Measurements from ENCODE around the gene ARL16.

ARL16 gene, protein sequence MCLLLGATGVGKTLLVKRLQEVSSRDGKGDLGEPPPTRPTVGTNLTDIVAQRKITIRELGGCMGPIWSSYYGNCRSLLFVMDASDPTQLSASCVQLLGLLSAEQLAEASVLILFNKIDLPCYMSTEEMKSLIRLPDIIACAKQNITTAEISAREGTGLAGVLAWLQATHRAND

DNA sequence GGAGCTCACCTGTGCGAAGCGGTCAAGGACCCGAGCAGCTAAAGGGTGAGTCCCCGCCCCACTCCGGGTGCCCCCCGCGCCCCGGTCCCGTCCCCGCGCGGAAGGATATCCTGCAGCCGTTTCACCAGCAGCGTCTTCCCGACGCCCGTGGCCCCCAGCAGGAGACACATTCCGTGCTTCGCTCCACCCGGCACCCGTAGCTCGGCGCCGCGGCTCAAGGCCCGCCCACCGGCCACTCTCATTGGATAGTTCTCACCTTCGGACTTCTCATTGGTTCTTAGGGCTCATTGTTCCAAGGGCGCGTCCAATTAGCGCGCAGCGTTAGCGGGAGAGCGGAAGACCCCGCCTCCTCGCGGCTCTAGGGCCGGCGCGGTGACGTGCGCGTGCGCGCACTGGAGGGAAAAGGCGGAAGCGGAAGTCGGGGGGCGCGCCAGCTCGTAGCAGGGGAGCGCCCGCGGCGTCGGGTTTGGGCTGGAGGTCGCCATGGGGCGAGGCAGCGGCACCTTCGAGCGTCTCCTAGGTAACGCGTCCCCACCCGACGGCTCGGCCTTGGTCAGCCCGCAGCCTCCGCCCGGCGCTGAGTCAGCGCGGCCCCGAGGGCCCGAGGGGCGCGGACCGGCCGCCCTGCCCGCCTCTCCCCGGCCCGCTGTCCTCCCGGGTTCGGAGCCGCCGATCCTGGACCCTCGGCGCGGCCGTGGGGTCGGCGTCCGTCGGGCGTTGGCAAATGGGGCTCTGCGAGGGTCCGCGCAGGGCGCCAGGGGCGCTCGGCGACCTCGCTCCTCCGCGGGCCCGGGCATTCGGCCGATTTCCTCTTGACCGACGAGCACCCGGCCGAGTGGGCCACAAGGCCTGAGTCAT, at the start of gene ARL16, which contains the start of gene HGS:
ARL16 (minus strand) TSS at position 214 of the 858 bp plus-strand sequence; CDS start at position 170, 44 bp downstream.
HGS (plus strand) TSS at position 428 of the 858 bp plus-strand sequence; CDS start at position 484, 56 bp downstream.
- TF ChIP-seq, protein P1, sequence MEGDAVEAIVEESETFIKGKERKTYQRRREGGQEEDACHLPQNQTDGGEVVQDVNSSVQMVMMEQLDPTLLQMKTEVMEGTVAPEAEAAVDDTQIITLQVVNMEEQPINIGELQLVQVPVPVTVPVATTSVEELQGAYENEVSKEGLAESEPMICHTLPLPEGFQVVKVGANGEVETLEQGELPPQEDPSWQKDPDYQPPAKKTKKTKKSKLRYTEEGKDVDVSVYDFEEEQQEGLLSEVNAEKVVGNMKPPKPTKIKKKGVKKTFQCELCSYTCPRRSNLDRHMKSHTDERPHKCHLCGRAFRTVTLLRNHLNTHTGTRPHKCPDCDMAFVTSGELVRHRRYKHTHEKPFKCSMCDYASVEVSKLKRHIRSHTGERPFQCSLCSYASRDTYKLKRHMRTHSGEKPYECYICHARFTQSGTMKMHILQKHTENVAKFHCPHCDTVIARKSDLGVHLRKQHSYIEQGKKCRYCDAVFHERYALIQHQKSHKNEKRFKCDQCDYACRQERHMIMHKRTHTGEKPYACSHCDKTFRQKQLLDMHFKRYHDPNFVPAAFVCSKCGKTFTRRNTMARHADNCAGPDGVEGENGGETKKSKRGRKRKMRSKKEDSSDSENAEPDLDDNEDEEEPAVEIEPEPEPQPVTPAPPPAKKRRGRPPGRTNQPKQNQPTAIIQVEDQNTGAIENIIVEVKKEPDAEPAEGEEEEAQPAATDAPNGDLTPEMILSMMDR (IDR thresholded peaks at IDR 0.05; ENCODE audit: poor library complexity, severe bottlenecking) = no peak
- Histone ChIP-seq H3K9me3 (ENCODE audit: severe bottlenecking) (no peaks in the 10 kb centered on the region), H3K27me3 (ENCODE audit: insufficient read depth, poor library complexity, severe bottlenecking) (no peaks in the 10 kb centered on the region), H3K36me3 (ENCODE audit: low read depth) (peaks cover 34% of the 10 kb centered on the region), H3K4me3 (ENCODE audit: severe bottlenecking) (peak within 1 kb of the TSS; percentile 88), H3K4me1 (ENCODE audit: insufficient read depth, poor library complexity, severe bottlenecking) (peaks cover 7% of the 10 kb centered on the region), H3K27ac (ENCODE audit: poor library complexity, severe bottlenecking) (peak within 1 kb of the TSS; percentile 89)
- ATAC-seq (ENCODE audit: low read depth) (peak; percentile 90), DNase-seq (ENCODE audit: low spot score) (peak; percentile 96)

DNA sequence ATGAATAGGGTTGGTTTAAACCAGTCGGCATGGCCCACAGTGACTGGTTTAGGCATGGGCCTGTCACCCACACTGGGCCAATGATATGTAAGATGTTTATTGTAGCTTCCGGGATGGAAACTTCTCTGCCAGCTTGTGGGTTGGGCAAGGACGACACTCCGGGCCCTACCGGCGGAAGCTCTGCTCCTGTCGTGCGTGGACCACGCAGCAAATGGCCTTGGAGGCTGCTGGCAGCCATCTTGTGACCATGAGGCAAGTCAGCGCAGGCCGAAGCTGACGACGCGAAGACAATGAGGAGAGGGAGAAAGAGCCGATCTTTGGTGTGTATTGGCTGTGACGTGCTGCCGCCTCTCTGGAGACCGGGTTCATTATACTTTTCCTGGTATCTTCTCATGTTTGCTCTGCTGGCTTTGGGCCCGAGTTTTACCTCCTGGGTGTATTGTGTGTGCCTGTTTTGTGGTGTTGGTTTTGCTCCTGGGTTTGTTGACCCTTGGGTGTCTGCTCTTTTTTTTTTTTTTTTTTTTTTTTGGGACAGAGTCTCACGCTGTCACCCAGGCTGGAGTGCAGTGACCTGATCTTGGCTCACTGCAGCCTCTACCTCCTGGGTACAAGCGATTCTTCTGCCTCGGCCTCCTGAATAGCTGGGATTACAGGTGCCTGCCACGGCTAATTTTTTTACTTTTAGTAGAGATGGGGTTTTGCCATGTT, 43.9 kb upstream of the ARL16 start:
- Histone ChIP-seq H3K27ac (ENCODE audit: poor library complexity, severe bottlenecking) (no peak overlapping the region), H3K4me1 (ENCODE audit: insufficient read depth, poor library complexity, severe bottlenecking) (peaks cover 17% of the 10 kb centered on the region), H3K36me3 (ENCODE audit: low read depth) (no peaks in the 10 kb centered on the region), H3K9me3 (ENCODE audit: severe bottlenecking) (no peaks in the 10 kb centered on the region), H3K4me3 (ENCODE audit: severe bottlenecking) (no peak overlapping the region), H3K27me3 (ENCODE audit: insufficient read depth, poor library complexity, severe bottlenecking) (no peaks in the 10 kb centered on the region)
- DNase-seq (ENCODE audit: low spot score) (peak; percentile 59), ATAC-seq (ENCODE audit: low read depth) (no peak)
- TF ChIP-seq, protein P1 (IDR thresholded peaks at IDR 0.05; ENCODE audit: poor library complexity, severe bottlenecking) = no peak

DNA sequence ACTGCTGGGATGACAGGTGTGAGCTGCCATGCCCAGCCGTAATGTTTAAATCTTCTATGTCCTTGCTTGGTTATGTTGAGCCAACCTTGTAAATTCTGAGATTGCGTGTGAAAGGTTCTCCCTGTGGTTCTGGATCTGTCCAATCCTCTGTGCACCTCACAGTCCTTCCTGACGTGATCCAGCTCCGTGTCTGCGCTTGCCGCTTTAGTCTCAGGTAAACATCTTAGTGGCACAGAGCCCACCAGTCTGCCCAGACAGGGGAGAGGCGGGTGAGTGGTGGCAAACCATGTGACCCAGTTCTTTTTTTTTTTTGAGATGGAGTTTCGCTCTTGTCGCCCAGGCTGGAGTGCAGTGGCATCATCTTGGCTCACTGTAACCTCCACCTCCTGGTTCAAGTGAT, 42.4 kb upstream of the ARL16 start:
- H3K4me3 ChIP-seq (ENCODE audit: severe bottlenecking) = no peak overlapping the region
- peak; percentile 19 for DNase-seq (ENCODE audit: low spot score)
- ATAC-seq (ENCODE audit: low read depth) = no peak
- no peak overlapping the region for H3K27ac ChIP-seq (ENCODE audit: poor library complexity, severe bottlenecking)
- H3K27me3 ChIP-seq (ENCODE audit: insufficient read depth, poor library complexity, severe bottlenecking) = no peaks in the 10 kb centered on the region
- no peaks in the 10 kb centered on the region for H3K9me3 ChIP-seq (ENCODE audit: severe bottlenecking)
- H3K4me1 ChIP-seq (ENCODE audit: insufficient read depth, poor library complexity, severe bottlenecking) = peaks cover 24% of the 10 kb centered on the region
- H3K36me3 ChIP-seq (ENCODE audit: low read depth) = no peaks in the 10 kb centered on the region
- TF ChIP-seq, protein P1 (IDR thresholded peaks at IDR 0.05; ENCODE audit: poor library complexity, severe bottlenecking) = no peak

DNA sequence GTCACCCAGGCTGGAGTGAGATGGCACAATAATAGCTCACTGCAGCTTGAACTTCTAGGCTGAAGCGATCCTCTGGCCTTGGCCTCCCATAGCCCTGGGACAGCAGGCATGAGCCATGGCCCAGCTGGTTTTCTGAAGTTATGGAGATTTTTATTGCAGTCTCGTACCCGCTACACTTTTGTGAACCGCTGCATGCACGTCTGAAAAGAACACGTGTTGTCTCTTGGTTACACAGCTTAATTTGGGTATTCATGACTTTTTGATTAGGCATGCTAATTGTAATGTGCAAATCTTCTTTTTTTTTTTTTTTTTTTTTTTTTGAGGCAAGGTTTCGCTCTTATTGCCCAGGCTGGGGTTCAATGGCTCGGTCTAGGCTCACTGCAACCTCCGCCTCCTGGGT, 41.8 kb upstream of the ARL16 start:
- TF ChIP-seq, protein P1 (IDR thresholded peaks at IDR 0.05; ENCODE audit: poor library complexity, severe bottlenecking) = no peak
- H3K9me3 ChIP-seq (ENCODE audit: severe bottlenecking) = no peaks in the 10 kb centered on the region
- H3K4me1 ChIP-seq (ENCODE audit: insufficient read depth, poor library complexity, severe bottlenecking) = peaks cover 24% of the 10 kb centered on the region
- ATAC-seq (ENCODE audit: low read depth) (no peak), DNase-seq (ENCODE audit: low spot score) (no peak)
- H3K4me3 ChIP-seq (ENCODE audit: severe bottlenecking) = no peak overlapping the region
- no peaks in the 10 kb centered on the region for H3K27me3 ChIP-seq (ENCODE audit: insufficient read depth, poor library complexity, severe bottlenecking)
- H3K27ac ChIP-seq (ENCODE audit: poor library complexity, severe bottlenecking) = no peak overlapping the region
- no peaks in the 10 kb centered on the region for H3K36me3 ChIP-seq (ENCODE audit: low read depth)
